GM18508 (cell line): ENCODE results near the gene WNT6.

ENCODE experiments used
- ATAC-seq: cut with Tn5 transposase; IDR thresholded peaks from one replicate; pipeline ENCODE4 v1.9.1; 2021; ENCODE audit warnings: moderate number of reproducible peaks; ENCODE audit not compliant: insufficient read depth, unreplicated experiment

The WNT6 gene

DNA sequence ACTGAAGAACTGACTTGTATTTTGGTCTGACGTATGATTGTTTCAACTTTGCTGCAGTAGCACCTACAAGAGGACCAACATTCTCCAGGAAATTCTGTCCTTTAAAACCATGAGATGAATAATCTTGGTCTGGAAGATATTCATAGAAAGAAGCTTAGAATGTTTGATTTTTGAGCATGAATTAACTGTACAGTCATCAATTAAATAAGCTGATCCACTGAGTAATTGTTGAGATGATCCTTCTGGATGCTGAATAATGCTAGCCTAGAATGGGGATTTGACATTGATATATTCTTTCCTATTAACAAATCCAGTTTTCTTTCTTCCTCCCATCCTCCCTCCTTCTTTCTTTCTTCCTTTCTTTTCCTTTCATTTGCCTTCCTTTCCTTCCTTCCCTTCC, 60.9 kb downstream of the WNT6 start:
- no peak for ATAC-seq
